Mucosa of descending colon (tissue), 3 donors: ENCODE data around the gene OBSCN. TPM values are rescaled to one million over a fixed set of nuclear protein-coding genes. Genes with fewer than 3 reads are reported as not detected.

Source experiments
- ATAC-seq: fragments of 200-7000 bp; cut with Tn5 transposase; one replicate; pipeline ENCODE4 v1.9.1; 2020; ENCODE audit warnings: mild to moderate bottlenecking, moderate library complexity
- DNase-seq, 3 donors: peaks; one replicate each; pipeline ENCODE4 v3.0.0-alpha.2; 2020
- H3K36me3 ChIP-seq: fragments of 200-600 bp; one replicate; pipeline ENCODE4 v1.8.0; 2021; ENCODE audit warnings: low read depth, mild to moderate bottlenecking
- H3K4me1 ChIP-seq: fragments of 200-600 bp; one replicate; pipeline ENCODE4 v1.8.0; 2021; ENCODE audit warnings: low read depth, mild to moderate bottlenecking
- H3K4me3 ChIP-seq: fragments of 200-600 bp; one replicate; pipeline ENCODE4 v1.8.0; 2021; ENCODE audit warnings: mild to moderate bottlenecking
- H3K9me3 ChIP-seq: fragments of 200-600 bp; one replicate; pipeline ENCODE4 v1.8.0; 2021; ENCODE audit warnings: mild to moderate bottlenecking
- CTCF ChIP-seq: fragments of 200-600 bp; IDR thresholded peaks from one replicate; pipeline ENCODE4 v1.8.0; 2022; ENCODE audit warnings: antibody characterized with exemption, mild to moderate bottlenecking
- intact Hi-C, 2 donors: fragments of 100-400 bp; cut with DNase I in 1 of 2; cut with micrococcal nuclease in 1 of 2; formaldehyde crosslinking; loops; one replicate each; pipeline versions ENCODE4 v1.11.0 to v1.11.1; 2022; cut with DNase I, micrococcal nuclease
- total RNA-seq, 3 donors: library from RNA; stranded (reverse); fragmentation: NEBNext Ultra II Directional in 2 of 3; extraction: Animal tissue kit (Norgen Biotek cat#: 25700) in 2 of 3; gene quantifications; one replicate each; pipeline versions ENCODE4 v1.2.1 to v1.2.4, GENCODE V29; 2021 to 2023
- donor health status: DM: no; HTN: no; CAD: no; lungs with moderate emphysema.
- donor health status: DM: no; HTN: no; CAD: no.
- donor health status: DM: no; HTN: yes; CAD: no.

The OBSCN gene
- total RNA-seq, 3 donors from 2014 or later, result 4.2 to 30.9 (median 7.5) TPM

GRCh38 chr1:228378090-228378872 lies 170.4 kb downstream of the OBSCN start:
- ATAC-seq, result peak; percentile 69
- no peak overlapping the region for H3K4me3 ChIP-seq
- TF ChIP-seq CTCF, result peak; percentile 7

GRCh38 chr1:228378873-228379460 lies 171.1 kb downstream of the OBSCN start:
- Histone ChIP-seq H3K4me3 (no peak overlapping the region), H3K4me1 (peaks cover 11% of the 10 kb centered on the region), H3K36me3 (no peaks in the 10 kb centered on the region), H3K9me3 (no peaks in the 10 kb centered on the region)
- ATAC-seq (peak; percentile 18), DNase-seq (peak; percentile 35 to 64 (median 62))
- intact Hi-C loops, result no loop called here
- no peak for TF ChIP-seq CTCF

More at GRCh38 chr1:228378090-228378872, 170.4 kb downstream of the OBSCN start:
- no peaks in the 10 kb centered on the region for H3K9me3 ChIP-seq
- intact Hi-C loops, result no loop called here
- H3K36me3 ChIP-seq, result no peaks in the 10 kb centered on the region
- H3K4me1 ChIP-seq, result peaks cover 11% of the 10 kb centered on the region
- peak; percentile 52 to 76 (median 73) for DNase-seq

DNA sequence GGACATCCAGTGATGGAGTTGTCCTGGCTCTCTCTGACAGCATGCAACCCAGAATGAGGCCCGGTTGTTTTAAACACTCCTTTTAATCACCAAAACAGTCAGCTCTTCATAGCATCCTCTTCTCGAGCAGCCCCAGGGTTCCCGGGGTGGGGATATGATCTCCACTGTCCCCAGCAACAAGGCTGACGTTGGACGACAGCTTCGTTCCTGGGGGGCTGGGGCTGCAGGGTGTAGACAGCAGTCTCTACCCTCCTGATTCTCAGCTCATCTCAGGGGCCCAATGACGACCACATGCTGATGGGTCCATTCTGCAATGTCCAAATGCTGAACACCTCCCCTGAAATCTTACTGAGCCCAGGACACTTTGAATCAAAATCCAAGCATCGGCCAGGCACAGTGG lies 171.8 kb downstream of the OBSCN start:
- no peaks in the 10 kb centered on the region for H3K9me3 ChIP-seq
- no peaks in the 10 kb centered on the region for H3K36me3 ChIP-seq
- intact Hi-C loops, result no loop called here
- TF ChIP-seq CTCF, result no peak
- no peak overlapping the region for H3K4me3 ChIP-seq
- peaks cover 11% of the 10 kb centered on the region for H3K4me1 ChIP-seq
- no peak for ATAC-seq
- DNase-seq, result peak in 2 of 3 donors; percentile 5 to 27

DNA sequence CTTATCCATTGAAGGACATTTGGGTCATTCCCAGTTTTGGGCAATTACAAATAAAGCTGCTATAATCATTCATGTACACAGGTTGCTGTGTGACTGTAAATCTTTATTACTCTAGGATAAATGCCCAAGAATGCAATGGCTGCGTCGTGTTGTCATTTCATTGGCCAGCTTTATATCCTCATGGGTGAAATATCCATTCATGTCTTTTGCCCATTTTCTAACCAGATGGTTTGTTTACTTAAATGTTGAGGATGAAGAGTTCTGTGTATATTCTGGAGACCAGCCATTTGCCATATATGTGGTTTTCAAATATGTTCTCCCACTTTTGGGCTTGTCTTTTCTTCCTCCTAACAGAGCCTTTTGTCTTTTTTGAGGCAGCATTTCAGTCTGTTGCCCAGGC lies 173.5 kb downstream of the OBSCN start:
- Histone ChIP-seq H3K36me3 (no peaks in the 10 kb centered on the region), H3K9me3 (no peaks in the 10 kb centered on the region), H3K4me1 (peaks cover 11% of the 10 kb centered on the region), H3K4me3 (no peak overlapping the region)
- intact Hi-C loops, result no loop called here
- no peak for TF ChIP-seq CTCF
- DNase-seq (peak in 1 of 3 donors; percentile 2), ATAC-seq (peak; percentile 42)

DNA sequence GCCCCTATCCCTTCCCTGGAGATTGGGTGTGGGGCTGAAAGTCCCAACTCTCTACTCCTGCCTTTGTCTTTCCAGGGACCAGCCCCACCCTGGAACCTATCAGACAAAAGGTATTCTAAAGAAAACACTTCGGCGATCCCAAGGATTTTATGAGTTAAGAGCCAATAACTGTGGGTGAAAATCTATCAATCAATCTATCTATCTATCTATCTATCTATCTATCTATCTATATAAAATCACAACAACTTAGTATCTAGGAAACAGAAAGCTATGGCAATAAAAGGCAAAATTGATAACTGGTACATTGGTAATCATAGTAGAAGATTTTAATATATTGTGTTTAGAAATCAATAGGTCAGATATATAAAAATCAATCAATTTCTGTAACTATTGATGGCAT lies 175.9 kb downstream of the OBSCN start:
- Histone ChIP-seq H3K4me1 (peaks cover 7% of the 10 kb centered on the region), H3K36me3 (no peaks in the 10 kb centered on the region), H3K4me3 (no peak overlapping the region), H3K9me3 (no peaks in the 10 kb centered on the region)
- intact Hi-C loops, result no loop called here
- no peak for DNase-seq
- ATAC-seq, result no peak
- no peak for TF ChIP-seq CTCF
